MM.1S (cell line): Measurements from ENCODE around the gene ZNF653.

Experiments used
- DNase-seq: peaks from one replicate; pipeline ENCODE4 v3.0.0-alpha.2; 2015
- H2AFZ ChIP-seq: fragments of 300-600 bp; sonication (generic); 2 replicates; pipeline ENCODE4 v1.6.0; 2016; ENCODE audit warnings: antibody characterized with exemption, low read length
- H3F3A ChIP-seq: fragments of 300-600 bp; sonication (generic); 2 replicates; pipeline ENCODE4 v1.6.1; 2016; ENCODE audit warnings: mild to moderate bottlenecking, antibody characterized with exemption, low read length, moderate library complexity, mixed read lengths; ENCODE audit not compliant: insufficient read depth
- H3K27ac ChIP-seq: fragments of 300-600 bp; sonication (generic); 2 replicates; pipeline ENCODE4 v1.5.1; 2016; ENCODE audit warnings: mild to moderate bottlenecking, low read length
- H3K27me3 ChIP-seq: fragments of 300-600 bp; sonication (generic); replicated peaks from 2 replicates; pipeline ENCODE4 v1.6.0; 2016; ENCODE audit warnings: low read length; ENCODE audit not compliant: insufficient read depth
- H3K36me3 ChIP-seq: fragments of 300-600 bp; sonication (generic); replicated peaks from 2 replicates; pipeline ENCODE4 v1.6.1; 2016; ENCODE audit warnings: mild to moderate bottlenecking, low read length, mixed read lengths; ENCODE audit not compliant: insufficient read depth
- H3K4me1 ChIP-seq: fragments of 300-600 bp; sonication (generic); 2 replicates; pipeline ENCODE4 v1.6.1; 2016; ENCODE audit warnings: low read length, mixed read lengths
- H3K4me2 ChIP-seq: fragments of 300-600 bp; sonication (generic); 2 replicates; pipeline ENCODE4 v1.6.0; 2016; ENCODE audit warnings: low read depth, low read length
- H3K4me3 ChIP-seq: fragments of 300-600 bp; sonication (generic); 2 replicates; pipeline ENCODE4 v1.5.1; 2016; ENCODE audit warnings: low read length, mixed read lengths
- H3K79me2 ChIP-seq: fragments of 300-600 bp; sonication (generic); 2 replicates; pipeline ENCODE4 v1.6.1; 2016; ENCODE audit warnings: mixed run types, low read length, mixed read lengths
- H3K9ac ChIP-seq: fragments of 300-600 bp; sonication (generic); 2 replicates; pipeline ENCODE4 v1.6.1; 2016; ENCODE audit warnings: low read length, mixed read lengths
- H3K9me2 ChIP-seq: fragments of 300-600 bp; sonication (generic); replicated peaks from 2 replicates; pipeline ENCODE4 v1.6.1; 2016; ENCODE audit warnings: mild to moderate bottlenecking, low read length, mixed read lengths; ENCODE audit not compliant: insufficient read depth
- H3K9me3 ChIP-seq: fragments of 300-600 bp; sonication (generic); replicated peaks from 2 replicates; pipeline ENCODE4 v1.6.1; 2016; ENCODE audit warnings: mild to moderate bottlenecking, low read length, mixed read lengths; ENCODE audit not compliant: insufficient read depth
- H4K20me1 ChIP-seq: fragments of 300-600 bp; sonication (generic); 2 replicates; pipeline ENCODE4 v1.6.1; 2016; ENCODE audit warnings: mild to moderate bottlenecking, low read length, moderate library complexity, mixed read lengths; ENCODE audit not compliant: insufficient read depth
- CTCF ChIP-seq: fragments of 300-600 bp; sonication (generic); IDR thresholded peaks from 2 replicates; pipeline ENCODE4 v1.5.1; 2016; ENCODE audit warnings: antibody characterized with exemption, low read length, mixed read lengths
- EZH2 ChIP-seq: fragments of 300-600 bp; sonication (generic); optimal IDR thresholded peaks from 2 replicates; pipeline ENCODE3; 2017; ENCODE audit warnings: low read depth, mild to moderate bottlenecking, antibody characterized with exemption, low read length, mixed read lengths
- EZH2phosphoT487 ChIP-seq: fragments of 300-600 bp; sonication (generic); IDR thresholded peaks from 2 replicates; pipeline ENCODE4 v1.6.1; 2018; ENCODE audit warnings: antibody characterized with exemption, low read length

ZNF653 gene

GRCh38 chr19:11451327-11451870 lies 54.2 kb downstream of the ZNF653 start:
- Histone ChIP-seq H3F3A (no peaks in the 10 kb centered on the region), H3K4me1 (no peaks in the 10 kb centered on the region), H3K9me3 (no peaks in the 10 kb centered on the region), H3K27ac (no peak overlapping the region), H3K36me3 (no peaks in the 10 kb centered on the region), H4K20me1 (no peaks in the 10 kb centered on the region), H3K27me3 (peaks cover 4% of the 10 kb centered on the region; the same call in 1 of the 2 replicates), H2AFZ (no peak overlapping the region), H3K4me3 (no peak overlapping the region), H3K9ac (no peak overlapping the region), H3K79me2 (no peaks in the 10 kb centered on the region), H3K4me2 (no peak overlapping the region), H3K9me2 (no peaks in the 10 kb centered on the region)
- TF ChIP-seq EZH2phosphoT487 (no peak), CTCF (no peak), EZH2 (no peak)
- DNase-seq: no peak

DNA sequence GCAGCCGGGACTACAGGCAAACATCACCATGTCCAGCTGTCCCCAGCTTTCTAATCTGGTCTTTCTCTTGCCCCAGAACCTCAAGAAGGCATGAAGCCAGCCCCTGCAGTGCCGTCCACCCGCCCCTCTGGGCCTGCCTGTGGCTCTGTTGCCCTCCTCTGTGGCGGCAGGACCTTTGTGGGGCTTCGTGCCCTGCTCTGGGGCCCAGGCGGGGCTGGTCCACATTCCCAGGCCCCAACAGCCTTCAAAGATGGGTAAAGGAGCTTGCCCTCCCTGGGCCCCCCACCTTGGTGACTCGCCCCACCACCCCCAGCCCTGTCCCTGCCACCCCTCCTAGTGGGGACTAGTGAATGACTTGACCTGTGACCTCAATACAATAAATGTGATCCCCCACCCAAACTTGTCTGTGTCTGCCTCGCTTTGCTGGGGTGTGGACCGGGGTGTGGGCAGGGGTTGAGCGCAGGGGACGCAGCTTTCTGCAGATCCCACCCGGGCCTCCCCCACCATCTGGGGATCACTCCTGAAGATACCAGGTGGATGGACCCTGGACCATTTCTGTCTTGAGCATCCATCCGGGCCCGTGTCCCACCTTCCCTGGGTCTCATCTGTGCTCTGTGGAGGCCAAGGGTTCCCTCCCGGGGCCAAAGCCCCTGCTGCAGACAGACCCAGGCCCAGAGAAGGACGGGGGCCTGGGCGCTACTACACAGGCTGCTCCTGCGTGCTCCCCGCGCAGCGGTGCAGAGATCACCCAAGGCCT lies 54.9 kb downstream of the ZNF653 start:
- no peaks in the 10 kb centered on the region for H3K9me3 ChIP-seq
- no peak for DNase-seq
- H3K36me3 ChIP-seq: no peaks in the 10 kb centered on the region
- no peak overlapping the region for H3K9ac ChIP-seq
- no peak for TF ChIP-seq EZH2phosphoT487
- H3K4me3 ChIP-seq: no peak overlapping the region
- H3K27me3 ChIP-seq: peaks cover 2% of the 10 kb centered on the region; the same call in 1 of the 2 replicates
- no peaks in the 10 kb centered on the region for H4K20me1 ChIP-seq
- no peaks in the 10 kb centered on the region for H3K79me2 ChIP-seq
- H3K9me2 ChIP-seq: no peaks in the 10 kb centered on the region
- H3F3A ChIP-seq: no peaks in the 10 kb centered on the region
- H3K4me2 ChIP-seq: no peak overlapping the region
- H3K27ac ChIP-seq: no peak overlapping the region
- no peak overlapping the region for H2AFZ ChIP-seq
- H3K4me1 ChIP-seq: no peaks in the 10 kb centered on the region

DNA sequence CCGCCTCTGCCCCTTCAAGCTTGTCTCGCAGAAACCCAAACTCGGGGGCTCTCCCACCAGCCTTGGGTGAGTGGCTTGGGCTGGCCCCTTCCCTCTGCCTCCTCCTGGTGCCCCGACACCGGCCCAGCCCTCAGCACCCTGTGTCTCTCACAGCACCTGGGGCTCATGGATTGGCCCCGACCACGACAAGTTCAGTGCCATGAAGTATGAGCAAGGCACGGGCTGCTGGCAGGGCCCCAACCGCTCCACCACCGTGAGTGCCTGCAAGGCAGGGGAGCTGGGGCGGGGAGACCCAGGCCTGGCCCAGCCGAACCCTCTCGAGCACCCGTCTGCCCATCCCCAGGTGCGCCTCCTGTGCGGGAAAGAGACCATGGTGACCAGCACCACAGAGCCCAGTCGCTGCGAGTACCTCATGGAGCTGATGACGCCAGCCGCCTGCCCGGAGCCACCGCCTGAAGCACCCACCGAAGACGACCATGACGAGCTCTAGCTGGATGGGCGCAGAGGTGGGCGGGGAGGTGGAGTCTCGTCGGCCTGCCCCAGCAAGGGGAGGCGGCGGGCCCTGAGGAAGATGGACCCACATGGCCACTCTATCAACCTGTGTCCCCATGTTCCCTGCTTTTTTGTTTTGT lies 56.6 kb downstream of the ZNF653 start:
- Histone ChIP-seq H4K20me1 (no peaks in the 10 kb centered on the region), H3K27ac (no peak overlapping the region), H3K27me3 (no peaks in the 10 kb centered on the region; the same call in 1 of the 2 replicates), H3F3A (no peaks in the 10 kb centered on the region), H3K36me3 (no peaks in the 10 kb centered on the region), H3K4me3 (no peak overlapping the region), H3K4me2 (no peak overlapping the region), H3K9me3 (no peaks in the 10 kb centered on the region), H2AFZ (no peak overlapping the region), H3K4me1 (no peaks in the 10 kb centered on the region), H3K79me2 (no peaks in the 10 kb centered on the region), H3K9me2 (no peaks in the 10 kb centered on the region), H3K9ac (no peak overlapping the region)
- DNase-seq: no peak
- TF ChIP-seq EZH2phosphoT487: no peak
- no peak for TF ChIP-seq CTCF
- no peak for TF ChIP-seq EZH2
